HUES48 (cell line): Measurements from ENCODE around the gene ITGB4.

Experiments
- H3K27ac ChIP-seq: one replicate; pipeline ENCODE4 v1.7.0; 2013; ENCODE audit warnings: low read depth, low read length, inconsistent platforms
- H3K27me3 ChIP-seq: 2 replicates; pipeline ENCODE4 v1.6.1; 2013; ENCODE audit warnings: mild to moderate bottlenecking, low read length; ENCODE audit not compliant: control insufficient read depth, insufficient read depth
- H3K36me3 ChIP-seq: 2 replicates; pipeline ENCODE4 v1.6.1; 2013; ENCODE audit warnings: low read length; ENCODE audit not compliant: control insufficient read depth, insufficient read depth
- H3K4me1 ChIP-seq: 2 replicates; pipeline ENCODE4 v1.6.1; 2013; ENCODE audit warnings: mild to moderate bottlenecking, low read length; ENCODE audit not compliant: control insufficient read depth, insufficient read depth
- H3K4me3 ChIP-seq: 2 replicates; pipeline ENCODE4 v1.5.1; 2013; ENCODE audit warnings: mild to moderate bottlenecking, low read depth, low read length
- H3K9ac ChIP-seq: 2 replicates; pipeline ENCODE4 v1.6.1; 2013; ENCODE audit warnings: mild to moderate bottlenecking, low read depth, low read length, moderate library complexity
- H3K9me3 ChIP-seq: 2 replicates; pipeline ENCODE4 v1.6.1; 2013; ENCODE audit warnings: low read length; ENCODE audit not compliant: control insufficient read depth, insufficient read depth

The ITGB4 gene

DNA sequence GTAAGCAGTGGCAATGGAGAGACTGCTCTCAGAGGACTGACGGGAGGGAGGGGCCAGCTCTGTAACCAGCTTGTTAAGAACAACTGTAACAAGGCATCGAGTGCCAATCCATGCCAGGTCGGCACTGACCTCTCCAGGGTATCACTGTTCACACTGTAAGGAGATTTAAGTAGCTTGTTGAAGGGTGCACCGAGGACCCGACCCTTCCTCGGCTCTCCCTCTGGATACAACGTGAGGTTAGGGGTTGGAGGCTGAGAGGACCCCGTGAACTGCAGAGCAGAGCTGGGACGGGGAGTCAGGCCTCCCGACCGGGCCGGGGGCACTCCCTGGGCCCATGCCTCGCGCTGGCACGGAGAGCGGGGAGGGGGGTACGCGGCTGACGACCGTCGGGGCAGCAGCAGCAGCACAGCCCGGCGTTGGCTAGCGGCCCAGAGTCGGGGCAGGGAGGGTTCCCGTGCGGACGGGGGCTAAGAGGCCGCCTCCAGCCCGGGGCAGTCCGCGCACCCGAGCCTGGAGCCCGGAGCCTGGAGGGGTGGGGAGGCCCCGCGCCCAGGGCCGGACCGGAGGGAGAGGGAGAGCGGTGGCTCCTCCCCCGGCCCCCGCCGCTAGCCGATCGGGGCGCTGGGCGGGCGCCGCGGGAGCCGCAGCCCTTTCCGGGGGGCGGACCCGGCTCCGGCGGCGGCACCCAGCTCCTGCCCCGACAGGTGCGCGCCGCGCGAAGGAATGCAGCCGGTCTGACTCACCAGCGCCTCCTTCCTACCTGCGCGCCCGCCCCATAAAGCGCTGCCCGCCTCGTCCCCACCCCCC is at the start of gene ITGB4:
Gene ITGB4 (plus strand): TSS at position 804 of the 807 bp plus-strand sequence. CDS start 3,245 bp downstream, outside the sequence.
- Histone ChIP-seq H3K27ac (no peak within 1 kb of the TSS), H3K4me1 (no peaks in the 10 kb centered on the region), H3K4me3 (peak within 1 kb of the TSS; percentile 68), H3K27me3 (peaks cover 22% of the 10 kb centered on the region), H3K9ac (peak within 1 kb of the TSS; percentile 26), H3K36me3 (no peaks in the 10 kb centered on the region), H3K9me3 (no peaks in the 10 kb centered on the region)

DNA sequence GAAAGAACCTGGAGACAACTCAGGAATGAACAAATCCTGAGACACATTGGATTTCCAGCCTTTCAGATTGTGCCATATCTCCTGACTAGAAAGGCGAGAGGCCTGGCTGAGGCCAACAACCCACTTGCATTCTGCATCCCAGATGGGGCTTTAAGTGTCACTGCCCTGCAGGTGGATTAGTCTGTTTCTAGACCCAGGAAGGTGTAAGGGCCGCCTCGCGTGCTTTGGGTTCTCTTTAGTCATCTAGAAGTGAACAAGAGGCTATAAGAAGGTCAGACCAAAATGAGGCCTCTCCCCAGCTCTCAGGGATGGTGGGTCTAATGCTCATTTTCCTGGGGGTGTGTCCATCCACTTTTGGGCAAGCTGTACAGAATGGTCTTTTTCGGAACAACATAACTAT is 49.2 kb upstream of the ITGB4 start:
- Histone ChIP-seq H3K9ac (no peak overlapping the region), H3K27ac (no peak overlapping the region), H3K4me1 (0 out of 2 replicates have a peak, but pooled peaks cover 4% of the 10 kb centered on the region), H3K36me3 (peaks cover 61% of the 10 kb centered on the region), H3K9me3 (no peaks in the 10 kb centered on the region), H3K27me3 (no peaks in the 10 kb centered on the region), H3K4me3 (no peak overlapping the region)

GRCh38 chr17:75673487-75673886 is 47.8 kb upstream of the ITGB4 start:
- Histone ChIP-seq H3K9ac (no peak overlapping the region), H3K27me3 (no peaks in the 10 kb centered on the region), H3K27ac (no peak overlapping the region), H3K36me3 (peaks cover 63% of the 10 kb centered on the region), H3K4me1 (no peaks in the 10 kb centered on the region), H3K9me3 (no peaks in the 10 kb centered on the region), H3K4me3 (no peak overlapping the region)

DNA sequence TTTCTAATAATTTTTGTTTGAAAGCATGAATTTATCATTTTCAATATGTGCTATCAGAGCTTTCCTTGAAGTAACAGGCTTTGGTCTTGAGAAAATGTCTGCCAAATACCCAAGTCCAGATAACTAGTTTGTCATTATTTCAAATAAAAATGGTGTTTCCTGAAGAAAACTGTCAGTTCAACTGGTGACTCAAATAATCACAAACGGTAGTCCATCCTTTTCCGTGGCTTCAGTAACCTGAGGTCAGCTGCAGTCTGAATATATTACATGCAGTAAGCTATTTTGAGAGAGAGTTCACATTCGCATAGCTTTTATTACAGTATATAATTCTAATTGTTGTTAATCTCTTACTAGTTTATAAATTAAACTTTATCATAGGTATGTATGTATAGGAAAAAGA is 44.8 kb upstream of the ITGB4 start:
- H3K4me3 ChIP-seq: no peak overlapping the region
- peaks cover 58% of the 10 kb centered on the region for H3K36me3 ChIP-seq
- no peak overlapping the region for H3K9ac ChIP-seq
- no peaks in the 10 kb centered on the region for H3K9me3 ChIP-seq
- H3K27ac ChIP-seq: no peak overlapping the region
- H3K27me3 ChIP-seq: no peaks in the 10 kb centered on the region
- H3K4me1 ChIP-seq: no peaks in the 10 kb centered on the region

DNA sequence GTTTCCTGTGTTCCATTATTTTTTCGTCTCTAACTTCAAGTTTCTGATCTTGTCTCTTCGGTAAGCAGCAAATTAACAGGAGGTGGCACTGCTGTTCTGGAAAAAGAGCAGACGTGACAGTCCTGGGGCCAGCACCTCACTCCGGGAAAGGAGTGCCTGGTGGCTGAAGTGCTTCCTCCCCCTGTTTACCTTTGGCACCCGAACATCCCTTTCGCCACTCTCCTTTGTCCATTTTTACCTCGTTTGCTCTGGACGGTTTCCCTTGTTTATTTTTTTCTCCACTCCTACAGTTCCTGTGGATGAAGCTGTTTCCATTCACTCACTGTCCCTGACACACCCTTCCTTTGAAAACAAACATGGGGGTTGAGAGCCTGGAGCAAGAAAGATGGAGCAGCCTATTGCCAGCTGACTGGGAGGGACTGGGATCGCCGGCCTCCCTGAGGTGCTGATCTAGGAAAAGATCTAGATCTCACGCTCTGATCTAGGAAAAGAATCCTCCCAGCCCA is 41.5 kb upstream of the ITGB4 start:
- Histone ChIP-seq H3K9me3 (no peaks in the 10 kb centered on the region), H3K4me3 (no peak overlapping the region), H3K36me3 (peaks cover 40% of the 10 kb centered on the region), H3K27ac (no peak overlapping the region), H3K4me1 (no peaks in the 10 kb centered on the region), H3K27me3 (no peaks in the 10 kb centered on the region), H3K9ac (no peak overlapping the region)

- Histone ChIP-seq H3K27ac (no peak overlapping the region), H3K4me1 (no peaks in the 10 kb centered on the region), H3K9ac (no peak overlapping the region)
Observed at GRCh38 chr17:75680431-75680830, 40.8 kb upstream of the ITGB4 start.

DNA sequence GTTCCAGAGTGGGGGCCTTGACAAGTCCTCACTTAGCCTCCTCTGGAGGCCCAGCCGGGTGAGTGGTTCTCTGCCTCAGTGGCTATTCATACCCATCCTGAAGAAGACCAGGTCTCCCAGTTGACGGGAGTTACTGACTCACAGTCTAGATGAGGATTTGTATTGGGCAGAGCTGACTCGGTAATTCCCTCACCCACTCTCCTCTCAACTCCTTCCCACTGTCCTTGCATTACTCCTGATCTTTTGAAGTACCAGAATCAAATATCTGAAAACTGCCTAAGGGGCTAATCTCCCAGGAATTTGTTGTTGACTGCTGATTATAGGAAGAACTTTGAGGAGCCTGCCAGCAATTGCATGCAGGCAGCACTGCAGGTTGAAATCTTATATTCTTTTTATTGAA is 40.0 kb upstream of the ITGB4 start:
- peaks cover 35% of the 10 kb centered on the region for H3K36me3 ChIP-seq
- no peak overlapping the region for H3K27ac ChIP-seq
- no peaks in the 10 kb centered on the region for H3K4me1 ChIP-seq
- no peaks in the 10 kb centered on the region for H3K9me3 ChIP-seq
- H3K27me3 ChIP-seq: no peaks in the 10 kb centered on the region
- H3K4me3 ChIP-seq: no peak overlapping the region
- H3K9ac ChIP-seq: no peak overlapping the region

More at GRCh38 chr17:75680431-75680830, 40.8 kb upstream of the ITGB4 start:
- Histone ChIP-seq H3K36me3 (peaks cover 40% of the 10 kb centered on the region), H3K9me3 (no peaks in the 10 kb centered on the region), H3K4me3 (no peak overlapping the region), H3K27me3 (no peaks in the 10 kb centered on the region)

- Histone ChIP-seq H3K27me3 (no peaks in the 10 kb centered on the region), H3K27ac (no peak overlapping the region), H3K4me1 (no peaks in the 10 kb centered on the region), H3K4me3 (no peak overlapping the region), H3K9ac (no peak overlapping the region), H3K9me3 (no peaks in the 10 kb centered on the region), H3K36me3 (peaks cover 38% of the 10 kb centered on the region)
Observed at GRCh38 chr17:75683583-75683982, 37.7 kb upstream of the ITGB4 start.

- Histone ChIP-seq H3K27me3 (no peaks in the 10 kb centered on the region), H3K4me1 (no peaks in the 10 kb centered on the region), H3K4me3 (no peak overlapping the region), H3K36me3 (peaks cover 35% of the 10 kb centered on the region), H3K9me3 (no peaks in the 10 kb centered on the region), H3K9ac (no peak overlapping the region), H3K27ac (no peak overlapping the region)
Observed at GRCh38 chr17:75684249-75684648, 37.0 kb upstream of the ITGB4 start.

GRCh38 chr17:75684924-75685323 is 36.3 kb upstream of the ITGB4 start:
- no peaks in the 10 kb centered on the region for H3K27me3 ChIP-seq
- H3K27ac ChIP-seq: no peak overlapping the region
- peaks cover 28% of the 10 kb centered on the region for H3K36me3 ChIP-seq
- no peak overlapping the region for H3K4me3 ChIP-seq
- H3K9me3 ChIP-seq: no peaks in the 10 kb centered on the region
- no peaks in the 10 kb centered on the region for H3K4me1 ChIP-seq
- H3K9ac ChIP-seq: no peak overlapping the region

- Histone ChIP-seq H3K27me3 (no peaks in the 10 kb centered on the region), H3K36me3 (peaks cover 24% of the 10 kb centered on the region), H3K9me3 (no peaks in the 10 kb centered on the region), H3K4me1 (no peaks in the 10 kb centered on the region), H3K4me3 (no peak overlapping the region), H3K9ac (no peak overlapping the region), H3K27ac (no peak overlapping the region)
Observed at GRCh38 chr17:75685499-75685898, 35.8 kb upstream of the ITGB4 start.
